Measurements from ENCODE around the gene CGRRF1. TPM values are rescaled to one million over a fixed set of nuclear protein-coding genes. Genes with fewer than 3 reads are reported as not detected.

The CGRRF1 gene
- total and polyA plus RNA-seq, 9 donors, result 17.9 to 36.7 (median 21.4) TPM

DNA sequence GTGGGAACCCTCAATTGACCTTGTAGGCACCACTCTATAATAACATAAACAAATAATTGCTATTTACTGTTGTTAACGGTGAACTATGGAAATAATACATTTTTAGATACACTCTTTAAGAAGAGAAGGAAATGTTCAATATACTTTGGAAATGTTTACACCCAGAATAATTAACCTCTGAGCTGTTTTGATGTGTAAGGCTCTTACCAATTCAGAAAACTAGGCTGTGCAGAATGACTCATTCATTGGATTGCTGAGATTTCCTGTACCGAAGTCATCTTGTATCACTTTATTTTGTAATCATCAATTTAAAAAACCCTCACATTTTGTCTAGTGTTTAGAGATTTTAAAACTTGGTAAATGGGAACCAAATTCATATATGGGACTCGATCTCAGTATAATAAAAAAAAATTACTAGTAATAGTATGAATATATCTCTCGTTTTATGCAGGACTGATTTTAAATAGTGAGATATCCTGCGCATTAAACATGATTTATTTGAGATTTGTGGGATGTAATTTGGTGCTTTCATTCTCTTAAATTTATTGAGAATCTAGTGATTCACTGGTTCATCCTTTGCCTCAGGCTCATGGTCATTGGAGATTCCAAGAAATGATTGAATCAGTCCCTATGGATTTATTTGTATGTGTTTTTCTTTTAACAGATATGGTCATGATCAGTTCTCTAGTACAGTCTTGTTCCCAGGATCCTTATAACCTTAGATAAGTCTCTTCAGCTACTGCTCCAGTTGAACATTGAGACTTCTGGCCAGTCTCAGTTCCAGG is 61.1 kb downstream of the CGRRF1 start:
- H3K36me3 ChIP-seq, result no peaks in the 10 kb centered on the region
- intact Hi-C loops (cut with DNase I), result loop anchor here in 1 of 4 donors (10.0 kb wide), 1 partner anchor 64 kb away; no protein-coding TSS in a partner anchor

DNA sequence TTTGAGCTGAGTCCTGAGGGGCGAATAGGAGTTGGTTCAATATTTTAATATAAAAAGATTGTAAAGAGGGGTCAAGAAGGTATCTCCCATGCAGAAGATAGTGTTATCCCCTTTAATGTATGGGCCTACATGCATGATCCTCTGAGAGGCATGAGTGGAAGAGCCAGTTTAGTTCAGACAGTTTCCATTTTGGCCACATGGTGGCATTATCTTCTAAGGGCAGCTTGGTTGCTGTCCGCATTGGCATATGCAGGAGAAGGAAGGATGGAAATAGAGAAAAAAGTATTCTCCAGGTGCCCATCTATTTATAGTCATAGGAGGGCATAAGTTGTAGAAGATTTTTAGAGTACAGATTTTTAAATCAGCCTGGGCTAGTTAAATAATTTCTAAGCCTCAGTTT is 62.6 kb downstream of the CGRRF1 start:
- intact Hi-C loops (cut with DNase I), result loop anchor here in 1 of 4 donors (10.0 kb wide), 1 partner anchor 62 kb away; no protein-coding TSS in a partner anchor

More for the DNA sequence above, 61.1 kb downstream of the CGRRF1 start:
- TF ChIP-seq POLR2A (IDR thresholded peaks at IDR 0.05), result no peak
- TF ChIP-seq, protein P1, sequence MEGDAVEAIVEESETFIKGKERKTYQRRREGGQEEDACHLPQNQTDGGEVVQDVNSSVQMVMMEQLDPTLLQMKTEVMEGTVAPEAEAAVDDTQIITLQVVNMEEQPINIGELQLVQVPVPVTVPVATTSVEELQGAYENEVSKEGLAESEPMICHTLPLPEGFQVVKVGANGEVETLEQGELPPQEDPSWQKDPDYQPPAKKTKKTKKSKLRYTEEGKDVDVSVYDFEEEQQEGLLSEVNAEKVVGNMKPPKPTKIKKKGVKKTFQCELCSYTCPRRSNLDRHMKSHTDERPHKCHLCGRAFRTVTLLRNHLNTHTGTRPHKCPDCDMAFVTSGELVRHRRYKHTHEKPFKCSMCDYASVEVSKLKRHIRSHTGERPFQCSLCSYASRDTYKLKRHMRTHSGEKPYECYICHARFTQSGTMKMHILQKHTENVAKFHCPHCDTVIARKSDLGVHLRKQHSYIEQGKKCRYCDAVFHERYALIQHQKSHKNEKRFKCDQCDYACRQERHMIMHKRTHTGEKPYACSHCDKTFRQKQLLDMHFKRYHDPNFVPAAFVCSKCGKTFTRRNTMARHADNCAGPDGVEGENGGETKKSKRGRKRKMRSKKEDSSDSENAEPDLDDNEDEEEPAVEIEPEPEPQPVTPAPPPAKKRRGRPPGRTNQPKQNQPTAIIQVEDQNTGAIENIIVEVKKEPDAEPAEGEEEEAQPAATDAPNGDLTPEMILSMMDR (IDR thresholded peaks at IDR 0.05), result no peak
- TF ChIP-seq EP300 (IDR thresholded peaks at IDR 0.05), result no peak
- Histone ChIP-seq H3K4me1 (ENCODE audit: insufficient read depth) (peaks cover 2% of the 10 kb centered on the region), H3K27me3 (no peaks in the 10 kb centered on the region), H3K27ac (no peak overlapping the region), H3K4me3 (no peak overlapping the region), H3K9me3 (no peaks in the 10 kb centered on the region)
- no peak for DNase-seq
- WGBS, 3 donors, result 66 to 75% (median 73%) methylated on average over 5 of the region's 5 CpGs

DNA sequence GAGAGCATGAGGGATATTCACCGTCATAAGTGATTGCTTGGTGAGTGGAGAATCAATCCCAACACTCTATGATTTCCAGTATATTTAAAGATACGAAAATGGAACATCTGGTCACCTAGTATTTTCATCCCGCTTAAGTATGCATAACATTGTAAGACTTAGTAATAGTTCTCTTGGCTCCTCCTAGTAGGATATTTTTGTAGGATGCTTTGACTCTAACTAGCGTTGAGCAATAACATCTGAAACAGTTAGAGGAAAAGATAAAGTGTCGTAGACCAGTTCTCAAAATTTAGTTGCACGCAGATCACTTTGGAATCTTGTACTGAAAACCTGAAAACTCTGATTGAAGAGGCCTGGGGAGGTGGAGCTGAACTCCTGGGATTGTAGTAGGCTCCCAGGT is 64.8 kb downstream of the CGRRF1 start:
- Histone ChIP-seq H3K27me3 (no peaks in the 10 kb centered on the region), H3K4me1 (ENCODE audit: insufficient read depth) (no peaks in the 10 kb centered on the region), H3K27ac (no peak overlapping the region), H3K4me3 (no peak overlapping the region), H3K36me3 (no peaks in the 10 kb centered on the region), H3K9me3 (no peaks in the 10 kb centered on the region)
- 71 to 76% (median 73%) methylated on average over 6 of the region's 6 CpGs for WGBS, 3 donors
- intact Hi-C loops (cut with DNase I), result loop anchor here in 1 of 4 donors (10.0 kb wide), 1 partner anchor 60 kb away; no protein-coding TSS in a partner anchor
- DNase-seq, result no peak
- TF ChIP-seq POLR2A (IDR thresholded peaks at IDR 0.05), result no peak
- TF ChIP-seq, protein P1 (IDR thresholded peaks at IDR 0.05), result no peak
- no peak for TF ChIP-seq EP300 (IDR thresholded peaks at IDR 0.05)

More for the DNA sequence above, 62.6 kb downstream of the CGRRF1 start:
- WGBS, 3 donors, result 96 to 99% (median 98%) methylated on average over 2 of the region's 2 CpGs
- Histone ChIP-seq H3K9me3 (no peaks in the 10 kb centered on the region), H3K4me1 (ENCODE audit: insufficient read depth) (peaks cover 2% of the 10 kb centered on the region), H3K27me3 (no peaks in the 10 kb centered on the region), H3K36me3 (no peaks in the 10 kb centered on the region), H3K4me3 (no peak overlapping the region), H3K27ac (no peak overlapping the region)
- no peak for DNase-seq
- TF ChIP-seq, protein P1 (IDR thresholded peaks at IDR 0.05), result no peak
- TF ChIP-seq EP300 (IDR thresholded peaks at IDR 0.05), result no peak

DNA sequence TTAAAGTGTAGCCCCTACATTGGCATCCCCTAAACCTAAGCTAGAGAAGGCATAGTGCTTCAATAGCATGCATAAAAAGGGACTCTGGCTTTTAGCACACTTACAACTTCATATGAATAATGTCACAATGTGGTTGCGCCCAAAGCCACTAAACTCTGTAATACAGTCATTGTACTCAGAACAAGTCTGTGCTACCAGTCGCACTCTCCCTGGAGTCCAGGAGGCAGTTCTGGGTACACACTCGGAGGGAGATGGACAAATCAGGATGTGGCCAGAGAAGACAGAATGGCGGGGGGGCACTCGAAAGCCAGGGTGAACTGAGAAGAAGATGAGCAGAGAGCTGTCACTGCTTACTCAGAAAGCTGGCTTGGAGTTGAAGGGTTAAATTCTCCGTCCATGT is 67.8 kb downstream of the CGRRF1 start:
- no peaks in the 10 kb centered on the region for H3K36me3 ChIP-seq

More for the DNA sequence above, 67.8 kb downstream of the CGRRF1 start:
- no peak overlapping the region for H3K4me3 ChIP-seq
- TF ChIP-seq, protein P1 (IDR thresholded peaks at IDR 0.05), result no peak
- TF ChIP-seq POLR2A (IDR thresholded peaks at IDR 0.05) (no peak), EP300 (IDR thresholded peaks at IDR 0.05) (no peak)
- no peaks in the 10 kb centered on the region for H3K27me3 ChIP-seq
- H3K4me1 ChIP-seq (ENCODE audit: insufficient read depth), result no peaks in the 10 kb centered on the region
- H3K9me3 ChIP-seq, result no peaks in the 10 kb centered on the region
- no peak for DNase-seq
- WGBS, 3 donors, result 89 to 97% (median 93%) methylated on average over 6 of the region's 6 CpGs
- intact Hi-C loops (cut with DNase I), result loop anchor here in 1 of 4 donors (10.0 kb wide), 1 partner anchor 57 kb away; no protein-coding TSS in a partner anchor
- no peak overlapping the region for H3K27ac ChIP-seq

All from ovary (tissue), 9 donors.